Measurements from ENCODE around the gene POSTN.

The POSTN gene

GRCh38 chr13:37621811-37622361 is 23.3 kb upstream of the POSTN start:
- Histone ChIP-seq H3K9ac (ENCODE audit: low read depth in 1 of 2, low read length in 2 of 2) (no peak overlapping the region), H3K36me3 (ENCODE audit: control insufficient read depth in 1 of 2, insufficient read depth in 2 of 2, low read length in 2 of 2) (no peaks in the 10 kb centered on the region), H3K4me1 (ENCODE audit: control insufficient read depth in 1 of 2, insufficient read depth in 2 of 2, low read length in 2 of 2) (no peaks in the 10 kb centered on the region), H3K9me3 (ENCODE audit: control insufficient read depth in 1 of 2, low read length in 2 of 2) (no peaks in the 10 kb centered on the region), H3K27ac (ENCODE audit: low read depth, low read length) (no peak overlapping the region), H3K4me3 (ENCODE audit: low read depth in 1 of 2, low read length in 2 of 2) (no peak overlapping the region), H3K27me3 (ENCODE audit: control insufficient read depth in 1 of 2, insufficient read depth in 2 of 2, low read length in 2 of 2) (no peaks in the 10 kb centered on the region)

DNA sequence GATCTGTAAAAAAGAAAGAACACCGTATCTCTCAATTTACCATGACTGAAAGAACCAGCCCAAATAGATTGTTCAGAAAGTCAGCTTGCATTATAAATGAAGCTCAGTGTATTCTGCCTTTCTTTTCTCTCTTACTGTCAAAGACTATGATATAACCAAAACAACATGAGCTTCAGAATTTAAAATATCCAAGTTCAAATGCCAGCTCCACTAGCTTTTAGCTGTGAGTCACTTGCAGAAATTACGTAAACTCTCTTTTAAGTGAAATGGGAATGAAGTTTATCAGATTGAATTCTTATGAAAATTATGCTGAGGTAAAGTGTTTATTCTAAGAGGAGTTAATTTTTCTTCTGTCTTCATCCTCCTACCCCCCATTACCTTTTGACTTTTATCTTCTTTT is 20.0 kb upstream of the POSTN start:
- Histone ChIP-seq H3K4me1 (ENCODE audit: control insufficient read depth in 1 of 2, insufficient read depth in 2 of 2, low read length in 2 of 2) (no peaks in the 10 kb centered on the region), H3K9ac (ENCODE audit: low read depth in 1 of 2, low read length in 2 of 2) (no peak overlapping the region), H3K27ac (ENCODE audit: low read depth, low read length) (no peak overlapping the region), H3K9me3 (ENCODE audit: control insufficient read depth in 1 of 2, low read length in 2 of 2) (no peaks in the 10 kb centered on the region), H3K4me3 (ENCODE audit: low read depth in 1 of 2, low read length in 2 of 2) (no peak overlapping the region), H3K36me3 (ENCODE audit: control insufficient read depth in 1 of 2, insufficient read depth in 2 of 2, low read length in 2 of 2) (no peaks in the 10 kb centered on the region), H3K27me3 (ENCODE audit: control insufficient read depth in 1 of 2, insufficient read depth in 2 of 2, low read length in 2 of 2) (no peaks in the 10 kb centered on the region)

GRCh38 chr13:37617173-37617572 is 18.6 kb upstream of the POSTN start:
- no peaks in the 10 kb centered on the region for H3K9me3 ChIP-seq (ENCODE audit: control insufficient read depth in 1 of 2, low read length in 2 of 2)
- H3K4me3 ChIP-seq (ENCODE audit: low read depth in 1 of 2, low read length in 2 of 2), result no peak overlapping the region
- H3K27me3 ChIP-seq (ENCODE audit: control insufficient read depth in 1 of 2, insufficient read depth in 2 of 2, low read length in 2 of 2), result no peaks in the 10 kb centered on the region
- H3K9ac ChIP-seq (ENCODE audit: low read depth in 1 of 2, low read length in 2 of 2), result no peak overlapping the region
- H3K27ac ChIP-seq (ENCODE audit: low read depth, low read length), result no peak overlapping the region
- H3K4me1 ChIP-seq (ENCODE audit: control insufficient read depth in 1 of 2, insufficient read depth in 2 of 2, low read length in 2 of 2), result no peaks in the 10 kb centered on the region
- no peaks in the 10 kb centered on the region for H3K36me3 ChIP-seq (ENCODE audit: control insufficient read depth in 1 of 2, insufficient read depth in 2 of 2, low read length in 2 of 2)

DNA sequence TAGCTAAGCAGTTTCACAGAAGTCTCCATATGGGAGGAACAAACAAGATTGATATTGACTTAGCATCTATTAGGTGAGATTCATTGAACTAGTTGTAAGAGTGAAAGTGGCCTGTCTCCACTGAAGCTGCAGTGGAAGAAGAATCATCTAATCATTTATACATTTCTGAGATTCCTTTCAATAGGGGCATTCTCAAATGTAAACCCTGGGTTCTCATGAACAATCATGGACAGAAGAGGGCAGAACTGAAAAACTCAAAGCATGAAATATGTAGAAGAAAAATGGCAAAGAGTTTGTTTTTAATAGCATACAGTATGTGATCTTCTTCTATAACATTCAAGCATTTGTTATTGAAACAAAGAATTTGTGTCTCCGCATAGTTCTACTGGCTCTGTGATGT is 17.6 kb upstream of the POSTN start:
- H3K36me3 ChIP-seq (ENCODE audit: control insufficient read depth in 1 of 2, insufficient read depth in 2 of 2, low read length in 2 of 2), result no peaks in the 10 kb centered on the region
- H3K27me3 ChIP-seq (ENCODE audit: control insufficient read depth in 1 of 2, insufficient read depth in 2 of 2, low read length in 2 of 2), result no peaks in the 10 kb centered on the region
- H3K4me1 ChIP-seq (ENCODE audit: control insufficient read depth in 1 of 2, insufficient read depth in 2 of 2, low read length in 2 of 2), result no peaks in the 10 kb centered on the region
- H3K9ac ChIP-seq (ENCODE audit: low read depth in 1 of 2, low read length in 2 of 2), result no peak overlapping the region
- H3K27ac ChIP-seq (ENCODE audit: low read depth, low read length), result no peak overlapping the region
- H3K9me3 ChIP-seq (ENCODE audit: control insufficient read depth in 1 of 2, low read length in 2 of 2), result no peaks in the 10 kb centered on the region
- no peak overlapping the region for H3K4me3 ChIP-seq (ENCODE audit: low read depth in 1 of 2, low read length in 2 of 2)

DNA sequence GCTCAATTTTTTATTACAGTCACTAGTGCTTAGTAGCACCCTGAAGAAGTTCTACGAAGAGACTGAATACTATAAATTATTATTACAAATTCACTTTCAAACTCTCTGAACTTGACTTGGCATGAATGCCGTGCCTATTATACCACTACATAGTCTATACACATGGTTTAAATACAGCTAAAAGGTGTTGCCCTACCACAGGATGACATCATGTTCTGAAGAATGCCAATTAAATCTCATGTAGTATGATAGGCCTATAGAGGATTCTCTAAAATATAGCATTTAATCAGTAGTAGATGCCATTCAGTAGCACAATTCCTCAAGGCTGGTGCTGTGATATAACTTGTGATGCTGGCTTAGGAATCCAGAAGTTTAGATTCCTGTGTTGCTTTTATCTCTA is 16.7 kb upstream of the POSTN start:
- H3K9ac ChIP-seq (ENCODE audit: low read depth in 1 of 2, low read length in 2 of 2), result no peak overlapping the region
- no peaks in the 10 kb centered on the region for H3K4me1 ChIP-seq (ENCODE audit: control insufficient read depth in 1 of 2, insufficient read depth in 2 of 2, low read length in 2 of 2)
- no peak overlapping the region for H3K27ac ChIP-seq (ENCODE audit: low read depth, low read length)
- H3K4me3 ChIP-seq (ENCODE audit: low read depth in 1 of 2, low read length in 2 of 2), result no peak overlapping the region
- H3K9me3 ChIP-seq (ENCODE audit: control insufficient read depth in 1 of 2, low read length in 2 of 2), result no peaks in the 10 kb centered on the region
- no peaks in the 10 kb centered on the region for H3K27me3 ChIP-seq (ENCODE audit: control insufficient read depth in 1 of 2, insufficient read depth in 2 of 2, low read length in 2 of 2)
- H3K36me3 ChIP-seq (ENCODE audit: control insufficient read depth in 1 of 2, insufficient read depth in 2 of 2, low read length in 2 of 2), result no peaks in the 10 kb centered on the region

GRCh38 chr13:37613638-37614037 is 15.1 kb upstream of the POSTN start:
- Histone ChIP-seq H3K27me3 (ENCODE audit: control insufficient read depth in 1 of 2, insufficient read depth in 2 of 2, low read length in 2 of 2) (no peaks in the 10 kb centered on the region), H3K4me1 (ENCODE audit: control insufficient read depth in 1 of 2, insufficient read depth in 2 of 2, low read length in 2 of 2) (no peaks in the 10 kb centered on the region), H3K27ac (ENCODE audit: low read depth, low read length) (no peak overlapping the region), H3K4me3 (ENCODE audit: low read depth in 1 of 2, low read length in 2 of 2) (no peak overlapping the region), H3K36me3 (ENCODE audit: control insufficient read depth in 1 of 2, insufficient read depth in 2 of 2, low read length in 2 of 2) (no peaks in the 10 kb centered on the region), H3K9me3 (ENCODE audit: control insufficient read depth in 1 of 2, low read length in 2 of 2) (no peaks in the 10 kb centered on the region), H3K9ac (ENCODE audit: low read depth in 1 of 2, low read length in 2 of 2) (no peak overlapping the region)

DNA sequence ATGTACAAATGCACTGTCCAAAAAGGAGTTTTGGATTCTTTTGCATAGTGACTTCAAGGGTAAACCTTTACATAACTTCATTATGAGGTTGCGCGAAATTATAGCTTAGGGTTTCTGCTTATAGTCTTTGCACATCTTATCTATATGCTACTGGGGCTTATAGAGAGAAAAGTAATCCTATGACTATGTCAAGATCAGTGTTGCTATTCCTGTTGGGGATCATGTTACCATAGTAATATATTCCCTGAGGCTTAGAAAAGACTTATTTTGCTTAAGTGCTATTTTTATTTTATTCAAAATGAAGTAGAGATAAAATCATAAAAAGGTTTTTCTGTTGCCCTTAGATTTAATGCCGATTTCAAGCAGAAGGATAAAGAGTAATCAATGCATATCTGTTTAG is 14.7 kb upstream of the POSTN start:
- no peak overlapping the region for H3K4me3 ChIP-seq (ENCODE audit: low read depth in 1 of 2, low read length in 2 of 2)
- H3K27me3 ChIP-seq (ENCODE audit: control insufficient read depth in 1 of 2, insufficient read depth in 2 of 2, low read length in 2 of 2), result no peaks in the 10 kb centered on the region
- H3K36me3 ChIP-seq (ENCODE audit: control insufficient read depth in 1 of 2, insufficient read depth in 2 of 2, low read length in 2 of 2), result no peaks in the 10 kb centered on the region
- no peak overlapping the region for H3K27ac ChIP-seq (ENCODE audit: low read depth, low read length)
- H3K9me3 ChIP-seq (ENCODE audit: control insufficient read depth in 1 of 2, low read length in 2 of 2), result no peaks in the 10 kb centered on the region
- no peaks in the 10 kb centered on the region for H3K4me1 ChIP-seq (ENCODE audit: control insufficient read depth in 1 of 2, insufficient read depth in 2 of 2, low read length in 2 of 2)
- H3K9ac ChIP-seq (ENCODE audit: low read depth in 1 of 2, low read length in 2 of 2), result no peak overlapping the region

GRCh38 chr13:37608750-37609339 is 10.3 kb upstream of the POSTN start:
- no peaks in the 10 kb centered on the region for H3K9me3 ChIP-seq (ENCODE audit: control insufficient read depth in 1 of 2, low read length in 2 of 2)
- H3K27ac ChIP-seq (ENCODE audit: low read depth, low read length), result no peak overlapping the region
- H3K36me3 ChIP-seq (ENCODE audit: control insufficient read depth in 1 of 2, insufficient read depth in 2 of 2, low read length in 2 of 2), result no peaks in the 10 kb centered on the region
- H3K9ac ChIP-seq (ENCODE audit: low read depth in 1 of 2, low read length in 2 of 2), result no peak overlapping the region
- no peaks in the 10 kb centered on the region for H3K27me3 ChIP-seq (ENCODE audit: control insufficient read depth in 1 of 2, insufficient read depth in 2 of 2, low read length in 2 of 2)
- no peaks in the 10 kb centered on the region for H3K4me1 ChIP-seq (ENCODE audit: control insufficient read depth in 1 of 2, insufficient read depth in 2 of 2, low read length in 2 of 2)
- no peak overlapping the region for H3K4me3 ChIP-seq (ENCODE audit: low read depth in 1 of 2, low read length in 2 of 2)

DNA sequence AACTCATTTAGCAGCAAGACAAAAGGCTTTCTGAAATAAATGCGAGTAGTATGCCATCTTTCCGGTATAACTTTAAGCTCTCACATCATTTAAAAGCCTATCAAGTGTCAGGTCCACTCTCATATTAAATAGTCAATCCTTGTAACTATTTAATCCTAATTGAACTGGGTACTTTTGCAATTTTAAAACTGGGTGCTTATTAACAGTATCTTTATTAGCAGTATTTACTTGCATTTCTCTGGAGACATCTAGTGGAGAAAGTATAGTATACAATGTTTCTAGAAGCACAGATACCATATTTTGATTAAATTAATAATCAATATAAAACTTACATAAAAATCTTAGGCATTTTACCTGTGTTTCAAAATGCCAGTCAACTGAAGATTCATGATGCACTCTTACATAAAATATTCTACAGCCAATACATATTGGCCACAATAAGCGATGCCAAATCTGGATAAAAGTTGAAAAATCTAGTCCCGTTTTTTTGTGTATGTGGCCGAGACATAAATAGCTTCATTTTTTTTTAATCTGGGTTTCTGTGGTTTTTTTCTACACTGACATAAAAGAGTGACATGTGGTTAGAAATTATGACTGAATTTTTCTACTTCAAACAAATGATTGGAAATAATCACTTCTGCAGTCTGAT is 4.3 kb upstream of the POSTN start:
- H3K27me3 ChIP-seq (ENCODE audit: control insufficient read depth in 1 of 2, insufficient read depth in 2 of 2, low read length in 2 of 2), result no peaks in the 10 kb centered on the region
- no peak overlapping the region for H3K27ac ChIP-seq (ENCODE audit: low read depth, low read length)
- no peak overlapping the region for H3K9ac ChIP-seq (ENCODE audit: low read depth in 1 of 2, low read length in 2 of 2)
- no peaks in the 10 kb centered on the region for H3K36me3 ChIP-seq (ENCODE audit: control insufficient read depth in 1 of 2, insufficient read depth in 2 of 2, low read length in 2 of 2)
- H3K9me3 ChIP-seq (ENCODE audit: control insufficient read depth in 1 of 2, low read length in 2 of 2), result no peaks in the 10 kb centered on the region
- H3K4me1 ChIP-seq (ENCODE audit: control insufficient read depth in 1 of 2, insufficient read depth in 2 of 2, low read length in 2 of 2), result no peaks in the 10 kb centered on the region
- H3K4me3 ChIP-seq (ENCODE audit: low read depth in 1 of 2, low read length in 2 of 2), result no peak overlapping the region

DNA sequence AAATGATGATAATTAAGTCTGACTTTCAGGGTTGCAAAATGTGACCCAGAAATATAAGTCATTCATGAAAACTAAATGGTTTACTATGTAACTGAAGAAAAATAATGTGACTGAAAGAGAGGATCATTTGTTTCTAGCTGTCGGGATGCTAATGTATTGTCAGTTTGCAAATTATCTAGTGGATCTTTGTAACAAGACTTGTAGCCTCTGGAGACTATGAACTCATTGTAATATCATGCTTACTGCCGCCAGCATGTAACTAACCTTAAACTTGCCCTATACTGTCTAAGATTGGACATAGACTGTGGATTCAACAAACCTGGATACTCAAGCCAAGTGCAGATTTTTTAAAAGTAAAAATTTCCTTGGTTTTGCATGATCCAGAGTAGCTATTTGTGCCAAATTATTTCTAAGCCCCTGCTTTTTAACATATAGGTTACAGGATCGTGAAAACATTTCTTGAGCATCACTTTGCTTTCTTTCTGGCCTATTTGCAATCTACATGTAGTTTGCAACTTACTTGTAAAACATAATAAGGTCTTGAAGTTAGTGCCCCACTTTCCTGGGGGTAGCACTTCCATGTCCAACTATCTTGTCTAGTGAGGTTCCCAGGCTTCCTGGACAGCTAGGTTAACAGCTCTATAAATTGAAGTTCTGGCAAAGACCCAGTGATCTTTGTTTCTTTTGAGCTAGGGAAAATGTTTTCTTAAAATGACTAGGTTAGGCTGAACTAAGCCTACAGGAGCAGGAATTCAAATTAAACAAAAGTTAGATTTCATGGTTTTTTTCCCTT is 3.3 kb upstream of the POSTN start:
- H3K36me3 ChIP-seq (ENCODE audit: control insufficient read depth in 1 of 2, insufficient read depth in 2 of 2, low read length in 2 of 2), result no peaks in the 10 kb centered on the region
- H3K4me1 ChIP-seq (ENCODE audit: control insufficient read depth in 1 of 2, insufficient read depth in 2 of 2, low read length in 2 of 2), result no peaks in the 10 kb centered on the region
- H3K27me3 ChIP-seq (ENCODE audit: control insufficient read depth in 1 of 2, insufficient read depth in 2 of 2, low read length in 2 of 2), result no peaks in the 10 kb centered on the region
- no peak overlapping the region for H3K27ac ChIP-seq (ENCODE audit: low read depth, low read length)
- no peaks in the 10 kb centered on the region for H3K9me3 ChIP-seq (ENCODE audit: control insufficient read depth in 1 of 2, low read length in 2 of 2)
- no peak overlapping the region for H3K4me3 ChIP-seq (ENCODE audit: low read depth in 1 of 2, low read length in 2 of 2)
- H3K9ac ChIP-seq (ENCODE audit: low read depth in 1 of 2, low read length in 2 of 2), result no peak overlapping the region

Data from duodenal mucosa (tissue), 2 donors.